A673 (cell line): Measurements from ENCODE around the gene ALG1.

Experiments
- CTCF ChIP-seq: fragments of 300-800, 200-600 bp; sonication (generic); conservative IDR thresholded peaks from 2 replicates; pipeline ENCODE4 v1.5.1; 2017; ENCODE audit warnings: low read depth, mild to moderate bottlenecking, antibody characterized with exemption, low read length, moderate library complexity, mixed read lengths
- EZH2 ChIP-seq: fragments of 200-600 bp; sonication (generic); IDR thresholded peaks from 2 replicates; pipeline ENCODE4 v1.6.1; 2017; ENCODE audit warnings: borderline replicate concordance, low read depth, mild to moderate bottlenecking, mixed read lengths, antibody characterized with exemption, low read length; ENCODE audit not compliant: poor library complexity, severe bottlenecking

GRCh38 chr16:5071341-5071680 is 332 bp upstream of the ALG1 start:
- TF ChIP-seq CTCF, result no peak
- TF ChIP-seq EZH2, result no peak
